ENCODE data around the gene ENPEP.
"Not testable (repeated sequence)": the region's sequence is repeated elsewhere in the genome, so short reads cannot be mapped to it uniquely, and the experiment has no call there.

ENPEP gene

DNA sequence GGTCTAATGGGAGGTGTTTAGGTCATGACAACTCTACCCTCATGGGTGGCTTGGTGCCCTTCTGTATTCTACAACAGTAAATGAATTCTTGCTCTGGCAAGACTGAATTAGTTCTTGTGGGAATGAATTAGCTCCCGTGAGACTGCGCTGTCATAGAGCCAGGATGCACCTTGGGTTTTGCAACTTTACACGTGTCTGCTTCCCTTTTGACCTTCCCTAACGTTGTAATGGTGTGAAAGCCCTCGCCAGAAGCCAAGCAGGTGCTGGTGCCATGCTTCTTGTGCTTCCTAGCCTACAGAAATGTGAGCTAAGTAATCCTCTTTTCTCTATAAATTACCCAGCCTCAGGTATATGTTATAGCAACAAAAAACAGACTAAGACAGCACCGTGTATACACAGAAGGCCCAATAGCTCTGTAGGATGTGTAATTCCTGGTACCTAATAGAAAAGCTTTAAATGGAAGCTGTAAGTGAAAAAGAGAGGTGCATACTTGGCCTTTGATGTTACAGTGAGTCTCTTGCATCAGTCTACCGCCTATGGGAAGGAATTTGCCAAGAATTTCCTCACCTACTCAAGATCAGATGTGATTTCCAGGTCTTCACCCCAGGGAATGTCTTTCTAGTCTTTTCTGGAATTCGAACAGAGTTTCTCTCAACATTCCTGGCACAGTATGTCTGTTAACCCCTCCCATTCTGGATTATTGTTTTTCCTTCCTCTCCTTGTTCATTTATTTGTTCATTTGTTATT lies 3.2 kb upstream of the ENPEP start:
- Histone ChIP-seq H3K27ac (no peak overlapping the region), H3K9me3 (no peaks in the 10 kb centered on the region), H3K4me1 (ENCODE audit: control insufficient read depth in 1 of 2, insufficient read depth in 1 of 2, low read depth in 1 of 2, low read length in 1 of 2) (no peaks in the 10 kb centered on the region), H3K36me3 (no peaks in the 10 kb centered on the region), H3K27me3 (peaks cover 9% of the 10 kb centered on the region), H3K4me3 (ENCODE audit: low read depth in 1 of 2, low read length in 1 of 2) (no peak overlapping the region)
- TF ChIP-seq, protein P1, sequence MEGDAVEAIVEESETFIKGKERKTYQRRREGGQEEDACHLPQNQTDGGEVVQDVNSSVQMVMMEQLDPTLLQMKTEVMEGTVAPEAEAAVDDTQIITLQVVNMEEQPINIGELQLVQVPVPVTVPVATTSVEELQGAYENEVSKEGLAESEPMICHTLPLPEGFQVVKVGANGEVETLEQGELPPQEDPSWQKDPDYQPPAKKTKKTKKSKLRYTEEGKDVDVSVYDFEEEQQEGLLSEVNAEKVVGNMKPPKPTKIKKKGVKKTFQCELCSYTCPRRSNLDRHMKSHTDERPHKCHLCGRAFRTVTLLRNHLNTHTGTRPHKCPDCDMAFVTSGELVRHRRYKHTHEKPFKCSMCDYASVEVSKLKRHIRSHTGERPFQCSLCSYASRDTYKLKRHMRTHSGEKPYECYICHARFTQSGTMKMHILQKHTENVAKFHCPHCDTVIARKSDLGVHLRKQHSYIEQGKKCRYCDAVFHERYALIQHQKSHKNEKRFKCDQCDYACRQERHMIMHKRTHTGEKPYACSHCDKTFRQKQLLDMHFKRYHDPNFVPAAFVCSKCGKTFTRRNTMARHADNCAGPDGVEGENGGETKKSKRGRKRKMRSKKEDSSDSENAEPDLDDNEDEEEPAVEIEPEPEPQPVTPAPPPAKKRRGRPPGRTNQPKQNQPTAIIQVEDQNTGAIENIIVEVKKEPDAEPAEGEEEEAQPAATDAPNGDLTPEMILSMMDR (IDR thresholded peaks at IDR 0.05) = no peak

DNA sequence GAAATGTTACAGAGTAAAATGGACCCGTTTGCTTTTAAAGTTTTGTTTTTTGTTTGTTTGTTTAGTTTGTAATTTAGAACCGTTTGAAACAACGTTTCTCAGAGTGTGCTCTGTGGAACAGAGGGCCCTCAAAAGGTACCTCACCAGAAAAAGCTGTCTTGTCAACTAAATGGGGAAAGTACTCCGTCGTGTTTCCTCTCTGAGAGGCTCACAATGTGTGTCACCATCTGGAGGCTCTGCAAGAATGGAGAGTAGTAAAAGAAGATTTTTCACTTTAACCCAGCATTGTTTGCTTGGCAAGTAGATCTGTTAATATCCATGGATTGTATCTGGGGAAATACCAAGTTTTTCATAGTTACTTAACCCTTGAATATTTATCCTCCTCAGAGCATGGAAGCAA lies 1.5 kb upstream of the ENPEP start:
- TF ChIP-seq, protein P1 (IDR thresholded peaks at IDR 0.05) = no peak
- Histone ChIP-seq H3K9me3 (no peaks in the 10 kb centered on the region), H3K4me3 (ENCODE audit: low read depth in 1 of 2, low read length in 1 of 2) (no peak overlapping the region), H3K27me3 (peaks cover 12% of the 10 kb centered on the region), H3K27ac (no peak overlapping the region), H3K36me3 (no peaks in the 10 kb centered on the region), H3K4me1 (ENCODE audit: control insufficient read depth in 1 of 2, insufficient read depth in 1 of 2, low read depth in 1 of 2, low read length in 1 of 2) (no peaks in the 10 kb centered on the region)

DNA sequence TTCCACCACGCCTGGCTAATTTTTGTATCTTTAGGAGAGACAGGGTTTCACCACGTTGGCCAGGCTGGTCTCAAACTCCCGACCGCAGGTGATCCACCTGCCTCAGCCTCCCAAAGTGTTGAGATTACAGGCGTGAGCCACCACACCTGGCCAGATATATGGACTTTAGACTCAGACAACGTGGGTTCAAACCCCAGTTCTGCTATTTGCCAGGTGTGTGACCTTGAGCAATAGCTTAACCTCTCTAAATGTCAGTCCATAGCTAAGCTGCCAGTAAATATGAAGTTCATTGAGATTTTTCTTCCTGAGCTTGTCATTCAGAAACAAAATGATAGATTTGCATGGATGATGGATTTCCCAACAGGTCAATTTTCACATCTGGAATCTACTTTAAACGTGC lies 875 bp upstream of the ENPEP start:
- H3K27ac ChIP-seq; H3K9me3 ChIP-seq; H3K4me3 ChIP-seq (ENCODE audit: low read depth in 1 of 2, low read length in 1 of 2); H3K36me3 ChIP-seq; H3K4me1 ChIP-seq (ENCODE audit: control insufficient read depth in 1 of 2, insufficient read depth in 1 of 2, low read depth in 1 of 2, low read length in 1 of 2): not testable (repeated sequence)
- H3K27me3 ChIP-seq = peaks cover 12% of the 10 kb centered on the region

DNA sequence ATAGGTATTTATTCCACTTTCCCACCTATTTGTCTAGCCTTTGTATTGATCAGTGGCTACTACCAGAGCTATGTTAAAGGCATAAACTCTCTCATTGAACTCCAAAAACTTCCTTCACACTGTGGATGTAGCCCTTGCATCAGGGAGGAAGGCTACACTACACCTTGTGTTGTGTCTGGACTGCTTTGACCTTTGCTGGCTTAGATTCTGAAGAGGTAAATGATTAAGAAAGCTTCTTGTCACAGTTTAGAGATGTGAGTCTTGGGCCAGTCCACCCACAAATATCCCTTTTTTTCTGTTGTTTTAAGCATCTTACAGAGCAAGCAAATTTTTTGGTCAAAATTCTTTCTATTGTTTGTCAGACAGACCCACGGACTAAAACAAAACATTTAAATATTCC lies 1.9 kb downstream of the ENPEP start:
- Histone ChIP-seq H3K4me3 (ENCODE audit: low read depth in 1 of 2, low read length in 1 of 2) (no peak overlapping the region), H3K4me1 (ENCODE audit: control insufficient read depth in 1 of 2, insufficient read depth in 1 of 2, low read depth in 1 of 2, low read length in 1 of 2) (no peaks in the 10 kb centered on the region), H3K9me3 (no peaks in the 10 kb centered on the region)

DNA sequence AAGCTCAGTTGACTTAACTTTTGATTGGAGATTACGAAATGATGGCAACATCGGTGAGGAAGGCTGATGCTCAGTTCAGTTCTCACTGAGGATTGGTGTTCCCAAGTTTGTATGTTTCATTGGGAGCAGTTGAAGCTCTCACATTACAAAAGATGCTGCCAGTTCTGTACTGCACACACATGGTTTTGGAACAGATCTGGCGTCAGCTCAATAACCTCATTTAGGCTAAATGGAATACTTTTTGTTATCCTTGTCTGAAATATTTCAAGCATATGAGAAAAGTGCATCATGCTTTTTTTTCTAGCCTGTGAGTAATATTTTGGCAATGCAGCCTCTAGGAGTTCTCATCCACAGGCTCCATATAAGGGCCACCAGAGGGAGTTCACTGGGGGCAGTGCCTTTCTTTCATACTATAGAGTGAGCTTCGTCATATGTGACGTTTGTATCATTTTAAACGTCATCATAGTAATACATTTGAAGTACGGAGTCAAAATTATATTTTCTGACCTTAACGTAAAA lies 4.1 kb downstream of the ENPEP start:
- TF ChIP-seq, protein P1 (IDR thresholded peaks at IDR 0.05) = no peak
- no peaks in the 10 kb centered on the region for H3K36me3 ChIP-seq
- no peak overlapping the region for H3K4me3 ChIP-seq (ENCODE audit: low read depth in 1 of 2, low read length in 1 of 2)
- H3K9me3 ChIP-seq = no peaks in the 10 kb centered on the region
- H3K4me1 ChIP-seq (ENCODE audit: control insufficient read depth in 1 of 2, insufficient read depth in 1 of 2, low read depth in 1 of 2, low read length in 1 of 2) = no peaks in the 10 kb centered on the region
- H3K27me3 ChIP-seq = peaks cover 14% of the 10 kb centered on the region
- no peak overlapping the region for H3K27ac ChIP-seq

More for the DNA sequence above, 1.9 kb downstream of the ENPEP start:
- TF ChIP-seq, protein P1 (IDR thresholded peaks at IDR 0.05) = no peak
- Histone ChIP-seq H3K27me3 (peaks cover 14% of the 10 kb centered on the region), H3K27ac (no peak overlapping the region), H3K36me3 (no peaks in the 10 kb centered on the region)

DNA sequence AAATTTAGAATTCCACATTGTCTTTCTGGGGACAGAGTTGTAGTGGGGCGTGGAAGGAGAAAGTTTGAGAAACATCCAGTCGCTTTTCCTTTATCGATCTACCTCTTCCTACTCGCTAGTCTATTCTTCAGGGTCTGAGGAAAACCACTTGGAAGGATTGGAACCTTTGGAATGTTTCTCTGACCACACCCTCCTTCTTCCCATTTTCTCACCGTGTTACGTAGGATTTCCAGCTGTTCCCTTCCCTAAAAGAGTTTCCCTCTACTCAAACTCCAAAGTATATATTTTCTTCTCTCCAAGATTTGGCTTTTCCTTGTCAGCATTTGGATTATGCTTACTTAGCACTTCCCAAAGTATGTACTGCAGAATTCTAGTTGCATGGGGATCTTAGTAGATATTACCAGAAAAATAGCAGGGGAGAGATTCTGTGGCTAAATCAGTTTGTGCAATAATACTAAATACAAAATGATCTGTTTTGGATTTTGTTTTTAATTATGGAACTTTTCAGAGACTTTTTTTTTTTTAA lies 4.9 kb downstream of the ENPEP start:
- Histone ChIP-seq H3K27ac (no peak overlapping the region), H3K36me3 (no peaks in the 10 kb centered on the region), H3K27me3 (peaks cover 14% of the 10 kb centered on the region), H3K9me3 (no peaks in the 10 kb centered on the region), H3K4me1 (ENCODE audit: control insufficient read depth in 1 of 2, insufficient read depth in 1 of 2, low read depth in 1 of 2, low read length in 1 of 2) (no peaks in the 10 kb centered on the region), H3K4me3 (ENCODE audit: low read depth in 1 of 2, low read length in 1 of 2) (no peak overlapping the region)
- TF ChIP-seq, protein P1 (IDR thresholded peaks at IDR 0.05) = no peak
